Astrocyte of the cerebellum (primary cell): ENCODE data around the gene APOL6.

Source experiments
- DNase-seq: peaks from one replicate; pipeline ENCODE4 v3.0.0-alpha.2; 2011; ENCODE audit warnings: low read depth
- H3K4me3 ChIP-seq: 2 replicates; pipeline ENCODE4 v1.5.1; 2011; ENCODE audit warnings: mild to moderate bottlenecking, low read depth, low read length, moderate library complexity
- CTCF ChIP-seq: IDR thresholded peaks from 2 replicates; pipeline ENCODE4 v1.5.1; 2012; ENCODE audit warnings: low read length, low read depth, moderate library complexity, mild to moderate bottlenecking; ENCODE audit errors: missing control alignments
- in situ Hi-C: cut with HindIII; loops from 2 replicates; pipeline ENCODE4 v1.10.0; 2017; ENCODE audit warnings: low sequenced_read_pairs

APOL6 gene

GRCh38 chr22:35642305-35642741, 5.9 kb upstream of the APOL6 start:
- no peak for DNase-seq
- H3K4me3 ChIP-seq = no peak overlapping the region
- in situ Hi-C loops = no loop called here

DNA sequence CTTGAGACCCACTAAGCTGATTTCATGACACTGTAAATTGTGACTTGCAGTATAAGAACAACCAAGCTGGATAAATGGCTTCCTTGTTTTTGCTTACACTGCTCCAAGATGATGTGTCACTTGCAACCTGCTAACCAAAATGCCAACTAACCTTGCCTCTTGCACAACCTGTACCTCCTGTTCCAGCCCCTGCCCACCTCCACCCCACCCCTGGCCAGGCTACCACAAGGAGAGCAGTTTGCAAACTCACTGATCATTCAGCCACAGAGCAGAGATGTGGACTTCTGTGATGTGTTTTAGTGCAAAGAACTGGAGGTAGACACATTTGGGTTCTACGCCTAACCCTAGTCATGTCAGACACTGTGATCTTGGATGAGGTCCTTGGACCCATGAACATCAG, 4.3 kb upstream of the APOL6 start:
- no peak for TF ChIP-seq CTCF
- H3K4me3 ChIP-seq = no peak overlapping the region

More at GRCh38 chr22:35642305-35642741, 5.9 kb upstream of the APOL6 start:
- no peak for TF ChIP-seq CTCF

DNA sequence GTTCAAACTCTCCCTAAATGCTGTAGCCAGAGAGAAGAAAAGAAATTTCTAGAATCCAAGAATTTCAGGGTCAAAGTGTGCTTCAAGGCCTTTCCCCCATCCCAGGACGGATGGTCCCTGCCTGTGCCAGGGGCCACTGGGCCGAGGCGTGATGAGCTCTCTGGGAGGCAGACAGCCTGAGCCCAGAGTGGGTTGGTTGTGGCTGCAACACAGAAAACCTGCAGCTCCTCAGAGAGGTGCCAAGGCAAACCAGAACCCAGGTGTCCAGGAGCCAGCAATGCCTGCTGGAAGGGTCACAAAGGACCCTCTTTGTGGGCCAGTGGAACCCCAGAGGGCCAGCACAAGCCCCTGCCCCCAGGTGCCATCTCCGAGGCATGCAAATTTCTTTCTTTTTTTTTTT, 2.6 kb upstream of the APOL6 start:
- no peak for TF ChIP-seq CTCF
- in situ Hi-C loops = no loop called here
- no peak overlapping the region for H3K4me3 ChIP-seq
- DNase-seq = no peak

More for the DNA sequence above, 4.3 kb upstream of the APOL6 start:
- in situ Hi-C loops = no loop called here
- DNase-seq = no peak

GRCh38 chr22:35649026-35649553, 844 bp downstream of the APOL6 start:
- no peak for DNase-seq

DNA sequence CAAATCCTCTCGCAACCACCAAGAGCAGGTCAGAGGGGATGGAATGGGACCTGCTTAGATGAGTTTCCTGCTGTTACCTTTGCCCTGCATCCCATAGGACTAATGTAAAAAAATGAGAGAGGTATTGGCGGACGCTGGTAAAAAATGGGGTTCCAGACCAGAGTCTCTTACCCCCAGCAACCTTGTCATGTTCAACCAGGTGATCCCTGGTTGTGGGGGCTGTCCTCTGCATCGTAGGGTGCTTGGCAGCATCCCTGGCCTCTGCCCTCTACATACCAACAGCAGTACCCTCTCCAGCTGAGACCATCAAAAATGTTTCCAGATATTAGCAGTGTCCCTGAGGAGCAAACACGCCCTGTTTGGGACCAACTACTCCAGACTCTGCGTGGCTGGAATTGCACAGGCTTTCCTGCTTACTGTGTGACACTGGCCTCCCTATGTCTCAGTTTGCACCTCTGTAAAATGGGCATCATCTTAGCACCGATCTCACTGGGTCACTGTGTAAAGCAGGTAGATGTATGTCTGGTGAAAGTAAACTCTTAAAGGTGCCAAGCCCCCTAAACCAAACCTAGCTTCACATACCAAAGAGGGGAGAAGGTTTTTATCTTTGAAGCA, 1.5 kb downstream of the APOL6 start:
- in situ Hi-C loops = no loop called here
- TF ChIP-seq CTCF = no peak
- no peak for DNase-seq
- no peak overlapping the region for H3K4me3 ChIP-seq

More at GRCh38 chr22:35649026-35649553, 844 bp downstream of the APOL6 start:
- TF ChIP-seq CTCF = no peak
- in situ Hi-C loops = no loop called here
- H3K4me3 ChIP-seq = peak overlapping the region; percentile 49

GRCh38 chr22:35651085-35651484, 2.8 kb downstream of the APOL6 start:
- TF ChIP-seq CTCF = no peak
- no peak for DNase-seq
- H3K4me3 ChIP-seq = no peak overlapping the region
- in situ Hi-C loops = no loop called here

DNA sequence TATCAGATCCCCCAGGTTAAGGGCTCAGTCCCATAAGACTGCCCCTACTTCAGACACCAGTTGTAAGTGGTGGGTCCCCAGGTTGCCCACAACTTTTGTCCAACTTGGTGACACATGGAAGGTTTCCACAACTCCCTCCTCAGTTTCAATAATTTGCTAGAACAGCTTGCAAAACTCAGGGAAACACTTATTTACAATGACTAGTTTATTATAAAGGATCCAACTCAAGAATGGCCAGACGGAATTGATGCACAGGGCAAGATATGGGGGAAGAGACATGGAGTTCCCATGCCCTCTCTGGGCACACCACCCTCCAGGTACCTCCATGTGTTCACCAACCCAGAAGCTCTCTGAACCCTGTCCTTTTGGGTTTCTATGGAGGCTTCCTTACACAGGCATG, 5.6 kb downstream of the APOL6 start:
- no peak for DNase-seq
- no peak for TF ChIP-seq CTCF
- in situ Hi-C loops = no loop called here
- H3K4me3 ChIP-seq = no peak overlapping the region
